Cerebellar cortex (tissue), 1 donor: ENCODE results near the gene TRIP6.

Experiments used
- DNase-seq: peaks from one replicate; pipeline ENCODE4 v3.0.0-alpha.2; 2015; ENCODE audit warnings: low spot score

Gene TRIP6

GRCh38 chr7:100867040-100867775, at the start of gene TRIP6:
Gene TRIP6, plus strand, starts transcription at chr7:100867387. Its CDS starts 111 bp downstream, at chr7:100867498.
- peak; percentile 82 for DNase-seq

- DNase-seq, result no peak
Observed at GRCh38 chr7:100818366-100818765, 48.8 kb upstream of the TRIP6 start.

GRCh38 chr7:100818825-100819224, 48.4 kb upstream of the TRIP6 start:
- DNase-seq, result no peak

- DNase-seq, result no peak
Observed at GRCh38 chr7:100819586-100819985, 47.6 kb upstream of the TRIP6 start.

GRCh38 chr7:100822236-100823139, 44.7 kb upstream of the TRIP6 start:
- DNase-seq, result no peak

GRCh38 chr7:100823140-100823525, 44.1 kb upstream of the TRIP6 start:
- no peak for DNase-seq

GRCh38 chr7:100823534-100823933, 43.7 kb upstream of the TRIP6 start:
- no peak for DNase-seq

- no peak for DNase-seq
Observed at GRCh38 chr7:100824499-100825214, 42.5 kb upstream of the TRIP6 start.

GRCh38 chr7:100825215-100825671, 41.9 kb upstream of the TRIP6 start:
- no peak for DNase-seq

GRCh38 chr7:100825751-100826513, 41.3 kb upstream of the TRIP6 start:
- peak; percentile 51 for DNase-seq

GRCh38 chr7:100826514-100827329, 40.5 kb upstream of the TRIP6 start:
- DNase-seq, result no peak

GRCh38 chr7:100827330-100828226, 39.6 kb upstream of the TRIP6 start, which contains the start of gene EPHB4:
Gene EPHB4, minus strand, starts transcription at chr7:100827523. Its CDS starts 493 bp downstream, at chr7:100827030.
- DNase-seq, result peak; percentile 75

- no peak for DNase-seq
Observed at GRCh38 chr7:100829150-100829716, 38.0 kb upstream of the TRIP6 start.

GRCh38 chr7:100830396-100830795, 36.8 kb upstream of the TRIP6 start:
- DNase-seq, result no peak

- no peak for DNase-seq
Observed at GRCh38 chr7:100832281-100832633, 34.9 kb upstream of the TRIP6 start.

GRCh38 chr7:100835903-100836811, 31.0 kb upstream of the TRIP6 start:
- peak; percentile 72 for DNase-seq

GRCh38 chr7:100836812-100837098, 30.4 kb upstream of the TRIP6 start:
- no peak for DNase-seq

GRCh38 chr7:100837099-100837836, 29.9 kb upstream of the TRIP6 start:
- peak; percentile 94 for DNase-seq
